A172 (cell line): Measurements from ENCODE around the gene SLC7A6OS. TPM values are rescaled to one million over a fixed set of nuclear protein-coding genes. Genes with fewer than 3 reads are reported as not detected.
A peak's percentile ranks its signal among the peaks of the same experiment; 100 is the strongest.

Experiments used
- DNase-seq: peaks from one replicate; pipeline ENCODE4 v3.0.0-alpha.2; 2015; ENCODE audit warnings: low spot score
- total RNA-seq: library from RNA; depleted of rRNA; stranded (reverse); fragments of >200 nt; shearing (Covaris generic); gene quantifications from 2 replicates; pipeline ENCODE4 v1.2.3, GENCODE V29; 2014; rRNA removed

The SLC7A6OS gene
- 19.0 and 23.9 TPM in 2 replicates for total RNA-seq

DNA sequence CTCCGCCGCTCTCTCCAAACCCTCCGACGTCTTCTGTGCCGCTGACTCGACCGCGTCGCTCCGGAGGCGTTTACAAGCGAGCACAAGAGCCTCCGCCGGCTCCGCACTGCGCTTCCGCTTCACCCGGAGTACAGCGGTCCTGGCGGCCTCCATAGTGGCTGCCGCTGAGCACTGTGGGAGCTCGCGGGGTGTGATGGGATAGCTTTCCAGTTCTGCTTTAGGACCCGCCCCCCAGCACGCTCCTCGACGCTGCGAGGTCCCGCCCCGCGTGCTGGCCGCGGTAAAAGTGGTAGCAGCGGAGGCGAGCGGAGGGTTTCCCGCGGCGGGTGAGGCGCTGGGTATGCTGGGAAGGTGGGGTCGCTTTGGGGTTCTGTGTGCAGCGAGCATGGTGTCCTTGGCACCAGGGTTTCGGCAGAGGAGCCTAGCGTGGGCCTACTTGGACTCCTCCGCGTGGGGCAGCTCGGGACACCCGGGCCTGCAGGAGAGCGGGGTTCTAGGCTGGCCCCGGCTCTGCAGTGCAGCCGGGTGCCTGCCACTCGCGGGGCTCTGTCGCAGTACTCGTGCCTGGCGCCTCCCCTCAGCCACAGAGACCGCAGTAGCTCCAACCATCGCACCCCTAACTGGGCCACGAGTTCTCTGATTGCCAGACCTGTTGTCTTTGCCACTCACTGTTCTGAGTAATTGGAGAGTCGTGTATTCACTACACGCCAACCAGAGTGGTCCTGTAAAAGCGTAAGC, at the start of gene SLC7A6OS, which contains the start of gene PRMT7:
TSS of gene SLC7A6OS (minus strand) at position 173 of the 738 bp plus-strand sequence. CDS start at position 153, 20 bp downstream.
TSS of gene PRMT7 (plus strand) at position 246 of the 738 bp plus-strand sequence. CDS start 4,961 bp downstream, outside the sequence.
- peak; percentile 85 for DNase-seq

- no peak for DNase-seq
Measured at GRCh38 chr16:68359398-68360191, 48.8 kb upstream of the SLC7A6OS start.

DNA sequence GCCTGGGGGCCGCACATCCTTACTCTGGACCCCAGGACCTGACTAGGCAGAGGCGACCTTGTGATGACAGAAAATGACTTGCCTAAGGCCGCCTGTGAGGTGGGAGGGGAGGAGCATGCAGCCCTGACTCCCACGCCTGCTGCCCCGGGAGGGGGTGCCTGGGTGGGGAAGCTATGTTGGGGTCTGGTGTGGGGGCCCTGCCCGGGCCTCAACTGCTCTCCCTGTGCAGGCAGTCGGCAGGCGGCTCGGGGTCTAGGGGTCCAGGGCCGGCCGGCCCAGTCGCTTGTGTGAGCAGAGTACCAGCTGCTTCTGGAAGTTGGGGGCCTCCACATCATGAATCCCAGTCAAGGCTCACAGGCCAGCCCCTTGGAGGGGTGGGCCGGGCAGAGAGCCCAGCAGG, 48.2 kb upstream of the SLC7A6OS start:
- no peak for DNase-seq

- no peak for DNase-seq
Measured at GRCh38 chr16:68357923-68358322, 47.2 kb upstream of the SLC7A6OS start.

DNA sequence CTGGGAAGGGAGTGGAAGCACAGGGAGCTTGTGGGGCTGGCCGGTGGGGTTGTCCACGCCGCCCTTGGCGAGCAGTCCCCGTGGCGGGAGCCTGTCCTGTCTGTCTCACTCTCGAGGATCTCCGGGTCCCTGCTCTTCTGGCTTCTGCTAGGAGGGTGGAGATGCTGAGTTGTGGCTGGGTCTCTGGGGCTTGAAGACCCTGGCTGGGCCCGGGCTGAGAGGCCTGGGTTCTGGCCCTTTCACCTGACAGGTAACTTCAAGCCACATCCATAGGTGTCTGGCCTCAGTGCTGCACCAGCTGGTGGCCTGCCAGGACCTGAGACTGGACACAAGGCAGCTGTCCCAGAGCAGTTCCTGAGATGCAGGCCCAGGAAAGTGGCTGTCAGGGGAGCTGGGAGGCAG, 46.8 kb upstream of the SLC7A6OS start:
- no peak for DNase-seq

DNA sequence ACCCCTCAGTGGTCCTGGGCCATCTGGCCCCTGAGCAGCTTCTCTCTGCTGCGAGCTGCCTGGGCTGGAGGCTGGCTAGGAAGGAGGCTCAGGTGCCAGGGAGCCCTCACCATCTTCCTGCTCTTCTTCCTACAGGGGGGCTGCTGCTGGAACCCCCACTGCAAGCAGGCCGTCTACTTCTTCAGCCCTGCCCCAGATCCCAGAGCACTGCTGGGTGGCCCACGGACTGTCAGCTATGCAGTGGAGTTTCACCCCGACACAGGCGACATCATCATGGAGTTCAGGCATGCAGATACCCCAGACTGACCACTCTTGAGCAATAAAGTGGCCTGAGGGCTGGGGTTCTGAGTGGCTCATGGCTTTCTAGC, 46.2 kb upstream of the SLC7A6OS start:
- DNase-seq: no peak

GRCh38 chr16:68356249-68356918, 45.6 kb upstream of the SLC7A6OS start:
- no peak for DNase-seq

DNA sequence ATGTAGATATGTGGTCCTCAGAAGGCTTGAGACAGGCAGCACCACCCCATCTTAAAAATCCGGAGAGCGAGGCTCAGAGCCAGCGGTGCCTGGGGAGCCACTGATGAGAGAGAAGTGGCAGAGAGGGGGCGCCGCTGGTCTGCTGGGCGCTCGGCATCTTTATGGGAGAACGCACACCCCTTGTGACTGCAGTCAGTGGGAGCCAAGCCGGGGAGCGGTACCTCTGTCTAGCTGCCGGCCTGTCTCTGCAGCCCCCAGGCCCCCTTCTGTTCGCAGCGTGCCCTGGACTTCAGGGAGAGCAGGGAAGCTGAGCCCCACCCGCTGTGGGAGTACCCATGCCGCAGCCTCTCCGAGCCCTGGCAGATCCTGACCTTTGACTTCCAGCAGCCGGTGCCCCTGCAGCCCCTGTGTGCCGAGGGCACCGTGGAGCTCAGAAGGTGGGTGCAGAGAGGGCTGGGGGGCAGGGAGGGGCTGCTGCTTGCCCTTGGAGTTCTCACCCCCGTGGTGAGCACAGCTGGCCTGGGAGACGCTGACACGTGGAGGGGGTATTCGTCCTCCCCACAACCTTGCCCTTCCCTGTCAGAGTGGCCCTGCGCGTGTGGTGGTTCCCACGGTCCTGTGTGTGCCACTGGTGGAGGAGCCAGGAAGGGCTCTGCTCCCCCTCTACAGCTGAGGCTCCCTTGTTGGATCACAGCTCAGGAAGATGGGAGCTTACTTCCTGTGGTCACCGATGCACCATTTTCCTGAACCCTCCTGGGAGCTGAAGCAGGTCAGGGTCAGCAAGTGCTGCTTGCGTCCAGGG, 44.9 kb upstream of the SLC7A6OS start:
- no peak for DNase-seq

GRCh38 chr16:68354816-68355215, 44.1 kb upstream of the SLC7A6OS start:
- no peak for DNase-seq

DNA sequence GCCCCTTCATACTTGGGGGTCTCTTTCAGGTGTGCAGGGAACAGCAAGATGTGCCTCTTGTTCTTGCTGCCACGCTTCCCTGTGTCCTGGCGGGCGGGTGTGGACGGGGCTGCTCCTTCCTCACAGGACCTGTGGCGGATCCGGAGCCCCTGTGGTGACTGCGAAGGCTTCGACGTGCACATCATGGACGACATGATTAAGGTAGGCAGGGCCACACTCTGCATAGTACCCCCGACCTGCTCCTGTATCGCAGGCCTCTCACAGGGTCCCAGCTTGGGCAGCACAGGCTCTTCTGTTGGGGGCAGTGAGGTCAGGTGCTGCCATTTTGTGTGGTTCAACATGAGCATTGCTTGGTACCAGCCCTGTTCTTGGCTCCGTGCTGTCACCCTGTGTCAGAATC, 42.6 kb upstream of the SLC7A6OS start:
- DNase-seq: no peak

- no peak for DNase-seq
Measured at GRCh38 chr16:68351991-68352431, 41.3 kb upstream of the SLC7A6OS start.

- no peak for DNase-seq
Measured at GRCh38 chr16:68351463-68351862, 40.7 kb upstream of the SLC7A6OS start.

DNA sequence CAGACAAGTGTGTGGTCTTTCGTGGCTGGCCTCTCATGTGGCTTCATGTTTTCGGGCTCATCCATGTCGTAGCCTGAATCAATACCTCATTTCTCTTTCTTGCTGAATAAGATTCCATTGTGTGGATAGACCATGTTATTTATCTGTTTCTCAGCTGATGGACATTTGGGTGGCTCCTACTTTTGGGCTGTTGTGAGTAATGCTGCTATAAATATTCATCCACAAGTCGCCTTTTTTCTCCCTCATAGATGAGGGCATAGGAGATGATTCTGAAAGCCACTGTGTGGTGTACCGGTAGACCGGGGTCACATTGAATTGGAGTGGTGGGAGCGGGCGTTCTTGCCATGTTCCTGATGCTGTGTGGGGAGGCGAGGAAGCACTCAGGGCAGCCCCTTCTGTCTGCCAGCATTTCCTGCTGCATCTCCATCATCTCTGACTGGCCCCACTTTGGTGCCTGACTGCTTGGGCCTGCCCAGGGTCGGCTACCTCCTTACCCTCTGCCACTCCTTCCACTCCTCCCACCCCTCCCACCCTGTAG, 40.1 kb upstream of the SLC7A6OS start:
- DNase-seq: no peak

DNA sequence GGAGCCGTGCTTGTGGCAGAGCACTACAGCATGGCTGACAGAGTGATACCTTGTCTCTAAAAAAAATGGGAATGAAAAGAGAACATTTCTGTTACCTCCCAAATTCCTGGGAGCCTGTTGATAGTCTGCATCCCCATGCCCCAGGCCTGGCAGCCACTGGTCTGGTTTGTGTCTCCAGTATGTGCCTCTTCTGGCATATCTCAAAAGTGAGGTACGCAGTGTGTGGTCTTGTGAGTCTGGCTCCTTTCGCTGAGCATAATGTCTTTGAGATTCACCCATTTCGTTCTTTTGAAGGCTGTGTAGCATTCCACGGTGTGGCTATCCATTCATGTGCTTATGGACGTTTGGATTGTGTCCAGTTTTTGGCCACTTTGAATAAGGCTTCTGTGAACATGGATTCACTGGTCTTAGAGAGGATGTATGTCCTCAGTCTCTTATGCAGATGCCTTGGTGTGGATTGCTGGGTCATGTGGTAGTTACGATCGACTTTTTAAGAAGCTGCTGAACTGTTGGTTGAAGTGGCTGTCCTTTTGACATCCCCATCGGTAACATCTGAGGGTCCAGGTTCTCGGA, 39.2 kb upstream of the SLC7A6OS start:
- no peak for DNase-seq

DNA sequence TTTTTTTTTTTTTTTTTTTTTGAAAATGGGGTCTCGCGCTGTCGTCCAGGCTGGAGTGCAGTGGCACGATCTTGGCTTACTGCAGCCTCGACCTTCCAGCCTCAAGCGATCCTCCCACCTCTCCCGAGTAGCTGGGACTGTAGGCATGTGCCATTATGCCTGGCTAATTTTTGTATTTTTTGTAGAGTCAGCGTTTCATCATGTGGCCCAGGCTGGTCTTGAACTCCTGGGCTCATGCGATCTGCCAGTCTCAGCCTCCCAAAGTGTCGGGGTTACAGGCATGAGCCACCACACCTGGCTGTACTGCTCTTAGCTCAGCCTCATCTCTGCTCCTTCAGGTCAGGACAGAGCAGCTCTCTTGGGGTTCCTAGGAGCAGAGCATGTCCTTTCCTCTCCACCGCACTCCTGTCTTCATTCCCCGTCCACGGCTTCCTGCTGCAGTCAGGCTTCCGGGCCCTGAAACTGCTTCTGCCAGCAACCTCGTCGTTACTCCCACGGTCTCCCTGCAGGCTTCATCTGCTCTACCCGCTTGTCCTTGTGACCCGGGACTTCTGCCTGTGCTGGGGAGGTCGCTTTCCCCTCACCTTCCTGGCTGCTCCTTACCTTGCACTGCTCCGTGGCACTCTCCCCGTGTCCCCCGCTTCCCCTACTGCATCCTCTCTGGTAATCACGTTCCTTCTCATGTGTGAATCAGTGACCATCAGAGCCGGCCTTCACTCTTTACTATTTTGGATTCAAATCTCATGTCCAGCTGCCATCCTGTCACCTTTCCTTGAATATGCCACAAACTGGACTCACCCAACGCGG, 38.1 kb upstream of the SLC7A6OS start:
- no peak for DNase-seq

GRCh38 chr16:68347605-68348004, 36.9 kb upstream of the SLC7A6OS start:
- no peak for DNase-seq

DNA sequence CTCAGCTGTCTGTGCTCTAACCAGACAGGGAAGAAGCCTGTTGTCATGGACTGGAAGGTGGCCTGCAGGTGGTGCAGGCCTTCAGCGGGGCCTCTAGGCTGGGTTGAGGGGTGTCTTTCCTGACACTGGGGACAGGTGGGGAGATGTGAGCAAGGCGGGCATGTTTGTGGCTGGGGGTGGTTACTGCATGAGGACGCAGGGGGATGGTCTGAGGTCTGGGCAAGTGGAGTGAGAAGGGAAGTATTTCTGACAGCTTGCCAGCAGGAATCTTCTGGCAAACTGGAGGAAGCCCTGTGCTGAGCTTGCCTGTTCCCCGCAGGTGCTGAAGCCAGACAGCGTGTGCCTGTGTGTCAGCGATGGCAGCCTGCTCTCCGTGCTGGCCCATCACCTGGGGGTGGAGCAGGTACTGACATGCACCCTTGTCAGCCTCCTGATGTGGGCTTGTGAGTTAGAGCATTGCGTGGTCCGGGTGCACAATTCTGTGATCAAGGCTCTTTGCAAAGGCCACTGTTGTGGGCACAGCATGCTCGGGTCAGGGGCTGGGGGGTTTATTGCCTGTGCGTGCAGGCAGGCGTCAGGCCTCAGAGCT, 36.2 kb upstream of the SLC7A6OS start:
- no peak for DNase-seq

DNA sequence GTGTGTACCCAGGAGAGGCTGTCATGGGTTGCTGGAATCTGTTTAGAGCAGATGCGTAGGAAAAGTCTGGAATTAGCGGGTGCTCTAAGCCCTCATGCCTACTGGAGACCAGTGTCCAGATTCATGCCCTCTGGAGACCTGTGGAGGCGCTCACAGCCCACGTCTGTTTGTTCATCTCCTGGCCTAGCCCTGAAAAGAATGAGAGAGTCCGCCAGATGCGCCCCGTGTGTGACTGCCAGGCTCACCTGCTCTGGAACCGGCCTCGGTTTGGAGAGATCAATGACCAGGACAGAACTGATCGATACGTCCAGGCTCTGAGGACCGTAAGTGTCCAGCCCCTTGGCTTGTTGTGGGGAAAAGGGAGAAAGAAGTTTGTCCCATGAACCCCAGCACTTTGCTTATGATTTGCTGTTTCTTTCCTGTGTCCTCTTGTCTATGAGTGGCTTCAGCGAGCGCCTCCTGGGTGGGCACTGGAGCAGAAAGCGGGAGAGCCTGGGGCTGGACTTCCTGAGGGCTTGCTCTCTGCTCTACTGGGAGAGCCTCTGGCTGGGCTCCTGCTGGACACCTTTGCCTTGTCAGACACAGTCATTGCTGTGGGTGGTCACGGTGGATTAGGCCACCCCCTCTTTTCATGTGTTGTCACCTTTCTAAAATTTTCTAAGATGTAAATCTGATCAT, 35.4 kb upstream of the SLC7A6OS start:
- DNase-seq: no peak

DNA sequence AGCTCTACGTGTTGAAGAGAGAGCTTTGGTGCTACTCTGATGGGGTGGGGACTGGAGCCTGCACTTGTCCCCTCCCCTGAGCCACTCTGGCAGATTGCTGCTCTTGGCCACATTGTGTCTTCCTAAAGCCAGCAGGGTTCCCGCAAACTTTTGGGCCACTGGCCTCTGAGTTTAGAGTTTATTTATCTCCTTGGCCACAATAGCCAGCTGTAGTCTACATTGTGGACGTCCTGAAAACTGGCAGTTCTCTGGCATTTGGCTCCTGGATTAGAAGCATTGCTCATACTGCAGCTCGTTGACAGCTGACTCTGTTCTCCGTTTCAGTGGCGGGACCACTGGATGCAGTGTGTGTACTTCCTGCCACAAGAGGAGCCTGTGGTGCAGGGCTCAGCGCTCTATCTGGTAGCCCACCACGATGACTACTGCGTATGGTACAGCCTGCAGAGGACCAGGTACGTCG, 34.6 kb upstream of the SLC7A6OS start:
- no peak for DNase-seq
